ENCODE measurements around the gene NKAIN2. TPM values are rescaled to one million over a fixed set of nuclear protein-coding genes. Genes with fewer than 3 reads are reported as not detected.

Gene NKAIN2
- total RNA-seq, 2 donors from 2014 or later: 0.29 TPM; not detected in 1

DNA sequence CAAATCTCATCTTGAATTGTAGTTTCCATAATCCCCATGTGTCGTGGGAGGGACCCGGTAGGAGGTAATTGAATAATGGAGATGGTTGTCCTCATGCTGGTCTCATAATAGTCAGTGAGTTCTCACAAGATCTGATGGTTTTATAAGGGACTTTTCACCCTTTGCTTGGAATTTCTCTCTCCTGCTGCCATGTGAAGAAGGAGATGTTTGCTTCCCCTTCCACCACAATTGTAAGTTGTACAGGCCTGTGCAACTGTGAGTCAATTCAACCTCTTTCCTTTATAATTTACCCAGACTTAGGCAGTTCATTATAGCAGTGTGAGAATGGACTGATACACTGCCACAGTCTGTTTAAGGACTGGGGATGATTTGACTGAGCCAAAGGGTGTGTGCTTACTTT, 44.7 kb downstream of the NKAIN2 start:
- no peaks in the 10 kb centered on the region for H3K27me3 ChIP-seq (ENCODE audit: control insufficient read depth, insufficient read depth, low read length, poor library complexity, severe bottlenecking)
- TF ChIP-seq, protein P1, sequence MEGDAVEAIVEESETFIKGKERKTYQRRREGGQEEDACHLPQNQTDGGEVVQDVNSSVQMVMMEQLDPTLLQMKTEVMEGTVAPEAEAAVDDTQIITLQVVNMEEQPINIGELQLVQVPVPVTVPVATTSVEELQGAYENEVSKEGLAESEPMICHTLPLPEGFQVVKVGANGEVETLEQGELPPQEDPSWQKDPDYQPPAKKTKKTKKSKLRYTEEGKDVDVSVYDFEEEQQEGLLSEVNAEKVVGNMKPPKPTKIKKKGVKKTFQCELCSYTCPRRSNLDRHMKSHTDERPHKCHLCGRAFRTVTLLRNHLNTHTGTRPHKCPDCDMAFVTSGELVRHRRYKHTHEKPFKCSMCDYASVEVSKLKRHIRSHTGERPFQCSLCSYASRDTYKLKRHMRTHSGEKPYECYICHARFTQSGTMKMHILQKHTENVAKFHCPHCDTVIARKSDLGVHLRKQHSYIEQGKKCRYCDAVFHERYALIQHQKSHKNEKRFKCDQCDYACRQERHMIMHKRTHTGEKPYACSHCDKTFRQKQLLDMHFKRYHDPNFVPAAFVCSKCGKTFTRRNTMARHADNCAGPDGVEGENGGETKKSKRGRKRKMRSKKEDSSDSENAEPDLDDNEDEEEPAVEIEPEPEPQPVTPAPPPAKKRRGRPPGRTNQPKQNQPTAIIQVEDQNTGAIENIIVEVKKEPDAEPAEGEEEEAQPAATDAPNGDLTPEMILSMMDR (conservative IDR thresholded peaks at IDR 0.05): no peak
- no peak overlapping the region for H3K9ac ChIP-seq (ENCODE audit: extremely low read depth, low read length, poor library complexity, severe bottlenecking)
- WGBS, 2 experiments (ENCODE audit: insufficient coverage in 1 of 2, insufficient read length in 1 of 2): 84 to 85% methylated on average over 2 of the region's 2 CpGs
- DNase-seq: no peak
- Mint-ChIP-seq H3K4me1 (no peaks in the 10 kb centered on the region), H3K27me3 (ENCODE audit: insufficient read depth) (peaks cover 34% of the 10 kb centered on the region), H3K9me3 (peaks cover 8% of the 10 kb centered on the region), H3K4me3 (no peak overlapping the region), H3K27ac (no peak overlapping the region), H3K36me3 (ENCODE audit: low read depth) (no peaks in the 10 kb centered on the region)
- no peak overlapping the region for H3K27ac ChIP-seq (ENCODE audit: low read depth, low read length)
- no peaks in the 10 kb centered on the region for H3K4me1 ChIP-seq (ENCODE audit: control insufficient read depth, insufficient read depth, low read length)
- no peaks in the 10 kb centered on the region for H3K9me3 ChIP-seq (ENCODE audit: control insufficient read depth, low read length)
- H3K4me3 ChIP-seq (ENCODE audit: low read length): no peak overlapping the region
- no peaks in the 10 kb centered on the region for H3K36me3 ChIP-seq (ENCODE audit: control insufficient read depth, insufficient read depth, low read length)

DNA sequence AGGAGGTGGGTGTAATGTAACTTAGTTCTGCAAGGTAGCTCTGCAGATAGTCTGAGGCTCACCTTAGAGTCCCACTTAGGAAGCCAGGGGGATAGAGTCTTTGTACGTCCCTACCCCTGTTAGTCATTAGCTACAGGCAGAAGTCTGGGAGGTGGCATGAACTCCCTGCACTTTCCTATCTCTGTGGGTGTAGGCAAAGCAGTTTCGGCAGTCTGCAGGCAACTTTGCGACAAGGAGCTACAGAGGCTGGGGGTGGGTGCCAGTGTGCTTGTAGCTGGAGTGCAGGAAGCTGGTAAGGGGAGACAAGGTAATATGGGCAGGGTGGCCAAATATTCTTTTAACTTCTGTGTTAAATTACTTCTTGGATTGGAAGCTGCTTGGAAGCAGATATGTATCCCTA, 45.7 kb downstream of the NKAIN2 start:
- no peaks in the 10 kb centered on the region for H3K4me1 Mint-ChIP-seq
- 73 to 90% methylated on average over 2 to 3 of the region's 3 CpGs for WGBS, 2 experiments (ENCODE audit: insufficient coverage in 1 of 2, insufficient read length in 1 of 2)
- H3K27me3 Mint-ChIP-seq (ENCODE audit: insufficient read depth): peaks cover 24% of the 10 kb centered on the region

DNA sequence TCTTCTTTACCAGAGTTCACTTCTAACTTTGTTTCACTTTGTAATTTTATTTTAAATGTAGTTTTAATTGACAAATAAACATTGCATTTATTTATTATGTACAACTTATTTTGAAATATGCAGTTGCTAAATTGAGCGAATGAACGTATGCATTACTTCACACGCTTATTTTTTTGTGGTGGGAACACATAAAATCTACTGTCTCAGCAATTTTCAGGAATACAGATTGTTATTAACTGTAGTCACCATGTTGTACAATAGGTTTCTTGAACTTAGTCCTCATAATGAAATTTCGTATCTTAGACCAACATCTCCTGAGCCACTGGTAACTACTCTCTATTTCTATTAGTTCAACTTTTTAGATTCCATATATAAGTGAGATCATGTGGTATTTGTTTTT, 46.9 kb downstream of the NKAIN2 start:
- Mint-ChIP-seq H3K4me1 (no peaks in the 10 kb centered on the region), H3K27ac (no peak overlapping the region), H3K36me3 (ENCODE audit: low read depth) (no peaks in the 10 kb centered on the region), H3K27me3 (ENCODE audit: insufficient read depth) (peaks cover 23% of the 10 kb centered on the region), H3K9me3 (peaks cover 8% of the 10 kb centered on the region), H3K4me3 (no peak overlapping the region)
- Histone ChIP-seq H3K36me3 (ENCODE audit: control insufficient read depth, insufficient read depth, low read length) (no peaks in the 10 kb centered on the region), H3K9me3 (ENCODE audit: control insufficient read depth, low read length) (no peaks in the 10 kb centered on the region), H3K4me3 (ENCODE audit: low read length) (no peak overlapping the region), H3K27ac (ENCODE audit: low read depth, low read length) (no peak overlapping the region), H3K9ac (ENCODE audit: extremely low read depth, low read length, poor library complexity, severe bottlenecking) (no peak overlapping the region), H3K4me1 (ENCODE audit: control insufficient read depth, insufficient read depth, low read length) (no peaks in the 10 kb centered on the region), H3K27me3 (ENCODE audit: control insufficient read depth, insufficient read depth, low read length, poor library complexity, severe bottlenecking) (no peaks in the 10 kb centered on the region)
- no peak for DNase-seq
- TF ChIP-seq, protein P1 (conservative IDR thresholded peaks at IDR 0.05): no peak
- 96 to 100% methylated on average over 3 to 4 of the region's 4 CpGs for WGBS, 2 experiments (ENCODE audit: insufficient coverage in 1 of 2, insufficient read length in 1 of 2)

More for the DNA sequence above, 45.7 kb downstream of the NKAIN2 start:
- H3K27ac Mint-ChIP-seq: no peak overlapping the region
- Histone ChIP-seq H3K27ac (ENCODE audit: low read depth, low read length) (no peak overlapping the region), H3K9ac (ENCODE audit: extremely low read depth, low read length, poor library complexity, severe bottlenecking) (no peak overlapping the region), H3K4me3 (ENCODE audit: low read length) (no peak overlapping the region), H3K27me3 (ENCODE audit: control insufficient read depth, insufficient read depth, low read length, poor library complexity, severe bottlenecking) (no peaks in the 10 kb centered on the region), H3K9me3 (ENCODE audit: control insufficient read depth, low read length) (no peaks in the 10 kb centered on the region), H3K4me1 (ENCODE audit: control insufficient read depth, insufficient read depth, low read length) (no peaks in the 10 kb centered on the region), H3K36me3 (ENCODE audit: control insufficient read depth, insufficient read depth, low read length) (no peaks in the 10 kb centered on the region)
- TF ChIP-seq, protein P1 (conservative IDR thresholded peaks at IDR 0.05): no peak
- no peak for DNase-seq
- no peaks in the 10 kb centered on the region for H3K36me3 Mint-ChIP-seq (ENCODE audit: low read depth)
- H3K9me3 Mint-ChIP-seq: peaks cover 8% of the 10 kb centered on the region
- H3K4me3 Mint-ChIP-seq: no peak overlapping the region
